ENCODE results near the gene HOXC4. TPM values are rescaled to one million over a fixed set of nuclear protein-coding genes. Genes with fewer than 3 reads are reported as not detected.

HOXC4 gene
- not detected for total RNA-seq

DNA sequence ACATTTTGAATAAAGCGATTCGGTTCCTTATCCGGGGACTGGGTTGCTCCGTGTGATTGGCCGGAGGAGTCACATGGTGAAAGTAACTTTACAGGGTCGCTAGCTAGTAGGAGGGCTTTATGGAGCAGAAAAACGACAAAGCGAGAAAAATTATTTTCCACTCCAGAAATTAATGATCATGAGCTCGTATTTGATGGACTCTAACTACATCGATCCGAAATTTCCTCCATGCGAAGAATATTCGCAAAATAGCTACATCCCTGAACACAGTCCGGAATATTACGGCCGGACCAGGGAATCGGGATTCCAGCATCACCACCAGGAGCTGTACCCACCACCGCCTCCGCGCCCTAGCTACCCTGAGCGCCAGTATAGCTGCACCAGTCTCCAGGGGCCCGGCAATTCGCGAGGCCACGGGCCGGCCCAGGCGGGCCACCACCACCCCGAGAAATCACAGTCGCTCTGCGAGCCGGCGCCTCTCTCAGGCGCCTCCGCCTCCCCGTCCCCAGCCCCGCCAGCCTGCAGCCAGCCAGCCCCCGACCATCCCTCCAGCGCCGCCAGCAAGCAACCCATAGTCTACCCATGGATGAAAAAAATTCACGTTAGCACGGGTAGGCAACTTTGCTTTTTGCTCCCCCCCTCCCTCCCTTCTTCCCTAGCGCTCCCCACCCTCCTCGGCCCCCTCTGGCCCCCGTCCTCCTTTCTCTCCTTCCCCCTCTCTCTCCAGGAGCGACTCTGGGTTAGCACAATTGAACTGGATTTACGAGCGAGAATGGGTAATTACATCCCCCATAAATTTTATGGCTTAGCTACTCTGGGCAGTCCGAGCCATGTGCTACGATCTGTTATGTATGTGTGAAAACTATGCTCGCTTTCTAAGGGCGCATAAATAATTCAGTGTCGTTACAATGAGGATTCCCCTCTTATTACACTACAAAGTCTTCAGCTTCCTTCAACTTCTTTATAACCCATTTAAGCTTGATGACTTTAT, at the start of gene HOXC4:
HOXC4 (plus strand) TSS at position 85 of the 991 bp plus-strand sequence; CDS start at position 173, 88 bp downstream.

DNA sequence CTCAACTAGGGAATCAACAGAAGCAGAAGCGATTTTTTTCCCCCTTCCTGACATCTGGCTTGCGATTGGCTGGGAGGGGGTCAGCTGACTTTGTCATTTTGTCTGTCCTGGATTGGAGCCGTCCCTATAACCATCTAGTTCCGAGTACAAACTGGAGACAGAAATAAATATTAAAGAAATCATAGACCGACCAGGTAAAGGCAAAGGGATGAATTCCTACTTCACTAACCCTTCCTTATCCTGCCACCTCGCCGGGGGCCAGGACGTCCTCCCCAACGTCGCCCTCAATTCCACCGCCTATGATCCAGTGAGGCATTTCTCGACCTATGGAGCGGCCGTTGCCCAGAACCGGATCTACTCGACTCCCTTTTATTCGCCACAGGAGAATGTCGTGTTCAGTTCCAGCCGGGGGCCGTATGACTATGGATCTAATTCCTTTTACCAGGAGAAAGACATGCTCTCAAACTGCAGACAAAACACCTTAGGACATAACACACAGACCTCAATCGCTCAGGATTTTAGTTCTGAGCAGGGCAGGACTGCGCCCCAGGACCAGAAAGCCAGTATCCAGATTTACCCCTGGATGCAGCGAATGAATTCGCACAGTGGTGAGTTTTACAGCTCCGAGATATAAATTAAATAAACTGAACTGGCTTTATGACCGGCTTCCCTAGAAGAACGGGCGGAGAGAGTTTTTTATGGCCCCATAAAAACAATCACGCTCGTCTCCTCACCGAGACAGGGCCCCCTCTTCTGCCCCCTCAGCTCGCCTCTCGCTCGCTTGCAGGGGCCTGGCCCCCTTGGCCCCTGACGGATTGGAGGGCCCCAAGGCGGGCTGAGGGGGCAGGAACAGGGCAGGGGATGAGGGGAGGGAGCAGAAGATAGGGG, 25.1 kb upstream of the HOXC4 start, which contains the start of gene HOXC6:
HOXC6 (plus strand) TSS at position 127 of the 888 bp plus-strand sequence; CDS start at position 209, 82 bp downstream.

DNA sequence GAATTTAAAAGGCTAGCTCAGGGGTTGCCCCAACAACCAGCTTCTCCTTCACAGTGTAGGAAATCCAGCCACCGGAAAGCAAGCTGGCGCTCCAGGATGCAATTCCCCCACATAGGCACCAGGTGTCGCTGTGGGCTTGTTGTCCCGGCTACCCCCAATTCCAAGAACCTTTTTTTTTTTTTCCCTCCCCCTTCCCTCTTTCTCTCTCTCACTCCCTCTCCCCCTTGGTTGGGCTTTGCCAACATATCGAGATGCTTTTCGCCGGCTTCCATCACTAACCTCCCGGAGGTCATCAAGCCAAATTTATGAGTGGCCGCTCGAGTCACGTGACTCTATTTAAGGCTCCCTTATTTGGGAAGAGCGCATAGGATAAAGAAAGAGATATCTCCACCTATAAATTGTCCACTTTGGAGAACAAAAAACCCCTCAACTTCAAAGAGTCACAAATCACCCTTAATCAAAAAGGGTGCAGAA, 21.0 kb upstream of the HOXC4 start, which contains the start of gene HOXC5:
HOXC5 (plus strand) TSS at position 424 of the 474 bp plus-strand sequence. CDS start 73 bp downstream, outside the sequence.

Other genes with a start within 250 kb of the HOXC4 start
- not detected for gene HOXC13, start 115.0 kb upstream of the HOXC4 start, total RNA-seq
- not detected for gene HOXC12, start 98.9 kb upstream of the HOXC4 start, total RNA-seq
- not detected for gene HOXC11, start 80.7 kb upstream of the HOXC4 start, total RNA-seq
- gene HOTAIR, start 78.9 kb upstream of the HOXC4 start, total RNA-seq = not detected
- gene HOXC10, start 68.7 kb upstream of the HOXC4 start, total RNA-seq = not detected
- not detected for gene HOXC9, start 53.7 kb upstream of the HOXC4 start, total RNA-seq
- gene HOXC8, start 44.9 kb upstream of the HOXC4 start, total RNA-seq = not detected
- not detected for gene HOXC6, start 25.4 kb upstream of the HOXC4 start, total RNA-seq
- not detected for gene HOXC5, start 20.8 kb upstream of the HOXC4 start, total RNA-seq
- gene SMUG1, start 135.2 kb downstream of the HOXC4 start, total RNA-seq = 35.5 TPM
- gene CBX5, start 226.3 kb downstream of the HOXC4 start, total RNA-seq = 128 TPM
- 851 TPM for gene HNRNPA1, start 226.9 kb downstream of the HOXC4 start, total RNA-seq
- gene NFE2, start 247.2 kb downstream of the HOXC4 start, total RNA-seq = 3.7 TPM